ENCODE results near the gene SLC28A2.
"Not testable (repeated sequence)": the region's sequence is repeated elsewhere in the genome, so short reads cannot be mapped to it uniquely, and the experiment has no call there.

Gene SLC28A2

DNA sequence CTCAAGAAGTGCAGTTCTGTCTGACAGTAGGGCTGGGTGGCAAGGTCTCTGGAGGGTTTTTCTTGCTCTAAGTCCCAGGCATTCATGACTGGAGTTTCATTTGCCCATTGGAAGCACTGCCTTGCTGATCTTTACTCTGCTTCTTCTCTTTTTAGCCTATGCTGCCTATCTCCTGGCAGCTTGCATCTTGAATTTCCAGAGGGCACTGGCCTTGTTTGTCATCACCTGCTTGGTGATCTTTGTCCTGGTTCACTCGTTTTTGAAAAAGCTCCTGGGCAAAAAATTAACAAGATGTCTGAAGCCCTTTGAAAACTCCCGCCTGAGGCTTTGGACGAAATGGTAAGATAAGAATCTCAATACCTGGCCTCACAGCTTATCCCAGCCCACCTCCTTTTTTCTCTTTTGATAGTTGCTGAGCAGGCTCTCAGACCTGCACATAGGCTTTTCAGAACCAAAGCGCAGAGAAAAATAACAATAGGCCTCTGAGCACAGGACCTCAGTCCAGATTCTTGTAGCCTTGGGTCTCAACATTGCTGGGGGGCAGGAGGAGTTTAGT is 10.9 kb downstream of the SLC28A2 start:
- DNase-seq (ENCODE audit: low read depth), result no peak

DNA sequence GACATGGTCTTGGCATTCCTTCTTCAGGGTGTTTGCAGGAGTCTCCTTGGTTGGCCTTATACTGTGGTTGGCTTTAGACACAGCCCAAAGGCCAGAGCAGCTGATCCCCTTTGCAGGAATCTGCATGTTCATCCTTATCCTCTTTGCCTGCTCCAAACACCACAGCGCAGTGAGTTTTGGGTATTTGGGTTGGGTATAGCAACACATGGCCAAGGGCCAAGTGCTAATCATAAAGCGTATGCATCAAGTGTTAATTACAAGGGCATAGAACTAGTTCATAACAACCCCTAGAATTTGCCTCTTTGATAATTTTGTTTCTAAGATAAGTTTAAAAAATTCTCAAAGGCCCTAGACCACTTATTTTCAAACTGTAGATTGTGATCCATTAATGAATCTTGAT is 11.8 kb downstream of the SLC28A2 start:
- DNase-seq (ENCODE audit: low read depth), result no peak

DNA sequence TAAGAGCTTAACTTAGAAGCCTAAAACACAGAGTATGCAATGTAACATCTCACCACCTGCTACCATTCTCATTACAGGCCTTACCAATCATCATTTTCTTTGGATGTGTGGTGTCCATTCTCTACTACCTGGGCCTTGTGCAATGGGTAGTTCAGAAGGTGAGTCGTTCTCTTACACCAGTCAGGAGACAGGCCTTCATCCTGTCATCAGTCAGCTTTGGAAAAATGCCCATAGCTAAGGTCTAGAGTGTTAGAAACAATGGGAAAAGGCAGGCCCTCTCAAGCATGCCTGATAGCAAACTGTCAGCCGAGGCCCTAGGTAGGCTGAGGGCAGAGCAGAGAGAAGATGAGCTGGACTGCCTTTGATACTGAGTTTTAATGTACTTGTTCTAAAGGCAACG is 13.5 kb downstream of the SLC28A2 start:
- no peak for DNase-seq (ENCODE audit: low read depth)

DNA sequence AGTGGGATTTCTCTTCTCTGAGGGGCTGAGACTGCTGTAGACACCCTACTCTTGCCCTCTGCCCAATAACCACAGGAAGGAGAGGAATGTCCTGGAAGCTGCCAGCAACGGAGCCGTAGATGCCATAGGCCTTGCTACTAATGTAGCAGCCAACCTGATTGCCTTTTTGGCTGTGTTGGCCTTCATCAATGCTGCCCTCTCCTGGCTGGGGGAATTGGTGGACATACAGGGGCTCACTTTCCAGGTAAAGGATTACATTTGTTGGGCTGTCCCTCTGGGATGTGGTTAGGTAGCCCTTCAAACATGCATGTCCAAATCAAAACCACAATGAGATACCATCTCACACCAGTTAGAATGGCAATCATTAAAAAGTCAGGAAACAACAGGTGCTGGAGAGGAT is 16.1 kb downstream of the SLC28A2 start:
- no peak for DNase-seq (ENCODE audit: low read depth)

DNA sequence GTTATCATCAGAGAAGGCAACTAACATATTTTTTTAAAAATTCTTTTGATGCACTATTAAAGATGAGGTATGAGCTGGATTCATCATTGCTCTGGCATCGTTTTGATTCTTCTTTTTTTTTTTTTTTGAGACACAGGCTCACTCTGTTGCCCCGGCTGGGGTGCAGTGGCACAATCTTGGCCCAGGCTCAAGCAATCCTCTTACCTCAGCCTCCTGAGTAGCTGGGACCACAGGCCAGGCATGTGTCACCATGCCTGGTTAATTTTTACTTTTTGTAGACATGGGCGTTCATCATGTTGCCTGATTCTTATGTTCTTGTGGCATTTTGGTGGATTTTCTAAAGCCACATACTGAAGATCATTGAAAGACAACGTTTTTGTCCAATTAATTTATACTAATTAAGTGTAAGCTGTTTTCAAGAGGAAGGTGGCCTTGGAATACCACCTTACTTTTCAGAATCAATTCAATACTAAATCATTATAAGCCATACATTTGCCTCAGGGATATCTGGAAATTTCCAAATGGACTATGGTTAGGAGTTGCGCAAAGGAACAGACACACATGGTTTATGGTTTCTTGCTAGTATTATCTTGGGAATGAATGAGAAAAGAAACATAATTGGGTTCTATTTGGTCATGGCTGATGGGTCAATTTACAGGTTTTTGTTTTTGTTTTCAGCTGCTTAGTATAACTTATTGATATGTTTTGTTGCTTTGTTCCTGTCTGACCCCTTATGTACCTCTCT is 22.8 kb downstream of the SLC28A2 start:
- no peak for DNase-seq (ENCODE audit: low read depth)

DNA sequence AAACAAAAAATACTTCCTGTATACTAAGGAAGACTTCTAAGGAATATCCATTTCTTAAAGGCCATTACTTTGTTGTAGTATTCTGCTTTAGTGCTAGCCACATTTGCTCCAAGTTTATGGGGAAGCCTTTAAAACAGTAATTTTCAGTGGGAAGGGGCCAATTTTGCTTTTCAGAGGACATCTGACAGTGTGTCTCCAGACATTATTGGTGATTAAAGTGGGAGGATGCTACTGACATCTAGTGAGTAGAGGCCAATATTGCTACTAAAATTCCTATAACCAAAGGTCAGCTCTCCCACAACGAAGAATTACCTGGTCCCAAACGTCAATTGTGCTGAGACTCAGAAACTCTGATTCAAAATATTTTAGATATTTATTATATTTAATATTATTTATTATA is 24.8 kb downstream of the SLC28A2 start:
- no peak for DNase-seq (ENCODE audit: low read depth)

DNA sequence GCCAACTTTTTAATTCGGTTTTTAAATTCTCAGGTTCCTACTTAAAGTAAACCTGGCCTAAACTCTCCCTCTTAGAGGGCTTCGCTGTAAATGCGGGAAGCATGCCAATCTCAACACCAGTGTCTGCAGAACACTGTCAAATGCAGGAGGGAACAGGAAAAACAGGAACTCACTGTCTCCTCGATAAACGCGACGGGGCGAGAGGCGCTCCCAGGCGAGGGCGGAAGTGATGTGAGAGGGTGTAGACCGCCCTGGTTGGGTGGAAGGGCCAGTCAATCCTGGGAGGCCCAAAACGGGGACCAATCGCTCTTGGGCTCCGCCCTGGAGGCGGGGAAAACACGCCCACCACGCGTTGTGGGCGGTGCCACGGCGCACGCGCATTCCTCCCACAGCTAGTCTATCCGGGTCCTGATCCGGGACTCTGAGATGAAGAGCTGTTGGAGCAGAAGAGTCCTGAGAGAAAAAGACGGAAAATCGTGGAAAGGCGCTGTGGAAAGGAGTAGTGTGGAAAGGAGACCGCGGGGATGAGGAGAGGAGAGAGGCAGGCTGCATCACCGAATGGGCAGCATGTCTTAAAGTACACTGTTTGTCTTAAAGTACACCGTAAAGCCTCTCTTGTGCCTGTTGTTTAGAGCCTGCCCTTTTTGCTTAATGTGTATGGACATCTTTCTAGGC is 27.1 kb downstream of the SLC28A2 start:
- DNase-seq (ENCODE audit: low read depth), result peak; percentile 85

DNA sequence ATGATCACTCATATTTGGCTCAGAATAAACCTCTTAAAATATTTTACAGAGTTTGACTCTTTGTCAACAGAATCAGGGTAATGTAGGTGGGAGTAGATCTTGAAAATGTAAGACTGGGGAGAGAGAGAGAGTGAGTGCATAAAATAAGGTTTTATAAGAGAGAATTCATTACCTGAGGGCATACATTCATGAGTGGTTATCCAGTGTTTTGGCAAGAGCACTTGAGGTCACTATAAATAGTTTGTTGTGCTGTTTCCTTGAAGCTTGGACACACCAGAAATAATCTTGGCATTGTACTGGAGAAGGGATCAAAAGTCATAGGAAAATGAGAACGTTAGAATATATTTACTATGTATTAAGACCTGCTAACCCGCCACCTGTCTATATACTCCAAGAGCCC is 33.4 kb downstream of the SLC28A2 start:
- DNase-seq (ENCODE audit: low read depth), result no peak

DNA sequence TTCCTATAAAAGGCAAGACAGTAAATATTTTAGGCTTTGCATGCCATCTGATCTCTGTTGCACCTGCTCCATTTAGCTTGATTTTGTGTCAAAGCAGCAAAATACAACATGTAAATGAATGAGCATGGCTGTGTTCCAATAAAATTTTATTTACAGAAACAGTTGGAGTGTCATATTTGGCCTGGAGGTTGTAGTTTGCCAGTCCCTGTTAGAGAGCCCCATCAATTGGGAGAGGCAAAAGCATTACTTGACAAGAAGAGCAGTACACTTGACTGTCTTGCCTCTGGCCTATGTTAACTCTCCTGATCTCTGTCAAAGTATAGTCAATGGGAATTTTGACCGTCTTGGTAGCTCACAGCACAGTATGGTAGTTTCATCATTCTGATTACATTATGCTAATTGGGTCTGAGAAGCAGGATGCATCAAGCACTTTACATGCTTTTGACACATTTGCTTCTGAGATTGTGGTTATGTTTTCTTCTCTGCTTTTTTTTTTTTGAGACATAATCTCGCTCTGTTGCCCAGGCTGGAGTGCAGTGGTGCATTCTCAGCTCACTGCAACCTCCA is 35.4 kb downstream of the SLC28A2 start:
- DNase-seq (ENCODE audit: low read depth), result no peak

DNA sequence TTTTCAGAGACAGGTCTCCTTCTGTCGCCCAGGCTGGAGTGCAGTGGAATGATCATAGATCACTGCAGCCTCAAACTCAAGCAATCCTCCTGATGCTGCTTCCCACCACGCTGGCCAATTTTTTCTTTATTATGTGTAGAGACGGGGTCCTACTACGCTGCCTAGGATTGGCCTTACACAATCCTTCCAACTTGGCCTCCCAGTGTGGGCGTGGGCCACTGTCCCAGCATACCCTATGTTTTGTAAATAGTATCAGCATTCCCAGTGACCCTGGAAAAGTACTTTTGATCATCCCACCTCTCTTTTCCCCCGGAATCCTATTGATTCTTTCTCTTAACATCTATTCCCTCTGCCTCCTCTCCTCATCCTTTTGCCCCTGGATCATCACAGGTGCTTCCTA is 36.9 kb downstream of the SLC28A2 start:
- no peak for DNase-seq (ENCODE audit: low read depth)

DNA sequence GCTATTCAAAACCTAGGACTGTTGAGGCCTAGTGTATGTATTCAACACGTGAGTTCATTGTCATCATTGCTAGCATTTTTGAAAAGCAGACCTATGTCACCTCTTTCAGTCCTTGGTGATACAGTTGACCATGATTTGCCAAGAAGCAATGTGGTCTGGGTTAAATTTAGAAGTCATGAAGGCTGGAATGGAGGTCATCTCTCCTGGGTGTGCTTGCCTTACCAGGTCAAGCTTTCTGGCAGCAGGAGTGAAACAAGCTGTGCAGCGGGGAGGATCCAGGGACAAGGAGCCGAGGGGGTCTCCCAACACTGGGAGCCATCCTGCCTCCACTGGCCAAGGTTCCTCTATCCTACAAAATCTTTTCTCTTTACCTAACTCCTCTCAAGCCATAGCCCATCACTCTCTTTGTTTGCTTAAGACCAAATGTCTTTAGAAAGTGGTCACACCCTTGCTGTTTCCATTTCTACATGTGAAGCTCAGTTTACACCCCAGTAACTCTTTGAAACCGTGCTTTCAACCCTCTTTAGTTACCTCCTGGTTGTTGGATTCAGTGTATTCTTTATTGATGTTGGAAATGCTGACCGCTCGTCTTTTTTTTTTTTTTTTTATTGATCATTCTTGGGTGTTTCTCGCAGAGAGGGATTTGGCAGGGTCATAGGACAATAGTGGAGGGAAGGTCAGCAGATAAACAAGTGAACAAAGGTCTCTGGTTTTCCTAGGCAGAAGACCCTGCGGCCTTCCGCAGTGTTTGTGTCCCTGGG is 40.0 kb downstream of the SLC28A2 start:
- DNase-seq (ENCODE audit: low read depth), result no peak

DNA sequence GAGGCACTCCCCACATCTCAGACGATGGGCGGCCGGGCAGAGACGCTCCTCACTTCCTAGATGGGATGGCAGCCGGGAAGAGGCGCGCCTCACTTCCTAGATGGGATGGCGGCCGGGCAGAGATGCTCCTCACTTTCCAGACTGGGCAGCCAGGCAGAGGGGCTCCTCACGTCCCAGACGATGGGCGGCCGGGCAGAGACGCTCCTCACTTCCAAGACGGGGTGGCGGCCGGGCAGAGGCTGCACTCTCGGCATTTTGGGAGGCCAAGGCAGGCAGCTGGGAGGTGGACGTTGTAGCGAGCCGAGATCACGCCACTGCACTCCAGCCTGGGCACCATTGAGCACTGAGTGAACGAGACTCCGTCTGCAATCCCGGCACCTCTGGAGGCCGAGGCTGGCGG is 41.3 kb downstream of the SLC28A2 start:
- DNase-seq (ENCODE audit: low read depth), result not testable (repeated sequence)

DNA sequence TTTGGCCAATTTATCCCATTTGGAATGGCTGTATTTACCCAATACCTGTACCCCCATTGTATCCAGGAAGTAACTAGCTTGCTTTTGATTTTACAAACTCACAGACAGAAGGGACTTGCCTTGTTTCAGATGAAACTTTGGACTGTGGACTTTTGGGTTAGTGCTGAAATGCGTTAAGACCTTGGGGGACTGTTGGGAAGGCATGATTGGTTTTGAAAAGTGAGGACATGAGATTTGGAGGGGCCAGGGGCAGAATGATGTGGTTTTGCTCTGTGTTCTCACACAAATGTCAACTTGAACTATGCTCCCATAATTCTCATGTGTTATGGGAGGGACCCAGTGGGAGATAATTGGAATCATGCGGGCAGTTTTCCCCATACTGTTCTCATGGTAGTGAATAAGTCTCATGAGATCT is 46.9 kb downstream of the SLC28A2 start:
- not testable (repeated sequence) for DNase-seq (ENCODE audit: low read depth)

DNA sequence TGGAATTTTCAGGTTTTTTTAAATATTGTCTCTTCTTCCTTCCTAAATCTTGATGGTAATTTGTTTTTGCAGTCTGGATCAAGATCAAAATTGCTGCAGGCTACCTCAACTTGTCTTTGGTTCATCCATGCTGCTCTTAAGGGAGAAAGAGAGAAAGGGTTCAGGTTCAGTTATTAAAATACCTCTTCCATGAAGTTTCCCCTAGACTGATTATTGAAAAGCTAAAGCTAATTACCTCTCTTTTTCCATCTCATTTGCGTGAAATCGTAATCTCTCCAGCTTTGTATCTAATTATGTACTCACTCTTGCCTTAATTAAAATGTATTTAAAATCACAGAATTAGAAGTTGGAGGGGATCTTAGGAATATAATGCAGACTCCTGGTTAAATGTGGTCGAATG is 52.7 kb downstream of the SLC28A2 start:
- no peak for DNase-seq (ENCODE audit: low read depth)

DNA sequence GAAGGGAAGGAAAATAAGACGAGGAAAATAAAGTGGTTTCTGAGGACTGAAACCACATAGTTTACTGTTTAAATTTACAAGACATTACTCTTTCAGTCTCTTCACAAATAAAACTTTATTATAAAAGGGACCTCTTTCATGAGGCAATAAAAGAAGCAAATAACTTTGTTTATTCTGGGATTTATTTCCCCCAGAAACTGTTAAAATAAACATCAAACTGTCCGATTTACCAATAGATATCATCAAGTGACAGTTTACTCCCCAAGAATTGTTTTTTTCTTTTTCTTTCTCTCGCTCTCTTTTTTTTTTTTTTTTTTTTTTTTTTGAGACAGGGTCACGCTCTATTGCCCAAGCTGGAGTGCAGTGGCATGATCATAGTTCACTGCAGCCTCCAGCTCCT is 54.1 kb downstream of the SLC28A2 start:
- no peak for DNase-seq (ENCODE audit: low read depth)

DNA sequence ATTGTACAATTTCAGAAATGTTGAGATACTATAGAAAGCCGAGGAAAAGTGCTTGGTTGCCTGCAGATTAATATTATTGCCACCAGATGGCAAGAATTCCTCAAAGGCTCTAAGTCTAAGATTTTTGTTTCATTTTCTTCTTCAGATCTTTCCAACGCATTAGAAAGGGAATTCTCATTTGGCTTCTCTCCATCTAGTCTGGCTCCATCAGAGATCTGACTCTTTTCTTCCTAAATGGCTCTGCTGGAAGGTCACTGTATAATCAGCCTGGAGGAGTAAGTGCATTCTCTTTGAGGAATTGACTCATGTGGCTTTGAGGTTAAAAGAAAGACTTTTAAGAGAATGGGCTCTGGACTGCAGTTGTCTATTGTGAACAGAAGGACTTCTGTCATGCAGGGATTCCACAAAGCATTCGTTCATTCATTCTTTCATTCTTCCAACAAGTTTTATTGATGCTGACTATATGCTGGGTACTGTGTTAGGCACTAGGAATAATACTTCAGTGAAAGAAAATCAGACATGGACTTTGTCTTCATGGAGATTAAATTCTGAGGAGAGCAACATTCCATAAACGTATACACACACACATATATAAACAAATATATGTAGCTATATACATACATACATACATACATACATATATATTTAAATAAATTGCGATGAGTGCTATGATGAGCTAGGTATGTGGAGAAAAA is 55.3 kb downstream of the SLC28A2 start:
- no peak for DNase-seq (ENCODE audit: low read depth)

DNA sequence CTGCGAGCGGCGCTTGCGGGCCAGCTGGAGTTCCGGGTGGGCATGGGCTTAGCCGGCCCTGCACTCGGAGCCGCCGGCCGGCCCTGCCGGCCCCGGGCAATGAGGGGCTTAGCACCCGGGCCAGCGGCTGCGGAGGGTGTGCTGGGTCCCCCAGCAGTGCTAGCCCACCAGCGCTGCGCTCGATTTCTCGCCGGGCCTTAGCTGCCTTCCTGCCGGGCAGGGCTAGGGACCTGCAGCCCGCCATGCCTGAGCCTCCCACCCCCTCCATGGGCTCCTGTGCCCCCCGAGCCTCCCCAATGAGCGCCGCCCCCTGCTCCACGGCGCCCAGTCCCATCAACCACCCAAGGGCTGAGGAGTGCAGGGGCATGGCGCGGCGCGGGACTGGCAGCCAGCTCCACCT is 62.1 kb downstream of the SLC28A2 start:
- DNase-seq (ENCODE audit: low read depth), result not testable (repeated sequence)

DNA sequence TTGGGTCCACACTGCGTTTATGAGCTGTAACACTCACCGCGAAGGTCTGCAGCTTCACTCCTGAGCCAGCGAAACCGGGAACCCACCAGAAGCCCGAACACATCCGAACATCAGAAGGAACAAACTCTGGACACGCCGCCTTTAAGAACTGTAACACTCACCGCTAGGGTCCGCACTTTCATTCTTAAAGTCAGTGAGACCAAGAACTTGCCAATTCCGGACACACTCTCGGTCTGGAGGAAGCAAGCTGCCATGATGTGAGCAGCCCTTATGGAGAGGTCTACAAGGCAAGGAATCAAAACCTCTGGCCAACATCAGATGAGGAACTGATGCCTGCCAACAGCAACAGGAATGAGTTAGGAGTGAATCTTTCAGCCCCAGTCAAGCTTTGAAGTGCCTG is 62.9 kb downstream of the SLC28A2 start:
- DNase-seq (ENCODE audit: low read depth), result no peak

DNA sequence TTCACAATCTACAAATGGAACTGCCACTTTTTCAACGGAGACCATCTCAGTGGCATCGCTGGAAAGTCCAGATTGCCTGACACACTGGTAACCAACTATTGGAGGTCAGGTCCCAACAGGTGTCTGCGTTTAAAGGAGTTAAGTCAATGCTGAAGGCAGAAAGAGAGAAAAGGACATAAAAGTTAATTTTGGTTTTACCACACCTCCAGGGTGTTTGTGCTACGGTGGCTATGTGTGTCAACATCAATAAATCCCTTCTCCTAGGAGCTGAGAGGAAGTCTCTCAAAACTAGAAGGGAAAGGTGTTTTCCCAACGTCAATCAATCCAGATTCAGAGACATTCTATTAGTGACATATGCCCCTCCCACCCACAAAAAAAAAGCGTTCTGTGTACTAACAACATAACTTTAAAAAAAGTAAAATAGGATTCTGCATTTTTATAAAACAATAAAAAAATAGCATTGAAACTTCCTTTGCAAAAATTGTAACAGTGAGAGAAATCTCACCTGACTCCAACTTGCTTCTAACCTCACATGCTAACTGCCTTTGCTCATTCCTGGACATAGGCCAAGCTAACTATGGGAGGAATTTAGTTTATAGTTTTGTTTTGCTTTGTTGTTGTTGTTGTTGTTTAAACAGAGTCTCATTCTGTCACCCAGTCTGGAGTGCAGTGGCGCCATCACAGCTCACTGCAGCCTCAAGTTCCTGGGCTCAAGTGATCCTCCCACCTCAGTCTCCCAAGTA is 67.6 kb downstream of the SLC28A2 start:
- no peak for DNase-seq (ENCODE audit: low read depth)

DNA sequence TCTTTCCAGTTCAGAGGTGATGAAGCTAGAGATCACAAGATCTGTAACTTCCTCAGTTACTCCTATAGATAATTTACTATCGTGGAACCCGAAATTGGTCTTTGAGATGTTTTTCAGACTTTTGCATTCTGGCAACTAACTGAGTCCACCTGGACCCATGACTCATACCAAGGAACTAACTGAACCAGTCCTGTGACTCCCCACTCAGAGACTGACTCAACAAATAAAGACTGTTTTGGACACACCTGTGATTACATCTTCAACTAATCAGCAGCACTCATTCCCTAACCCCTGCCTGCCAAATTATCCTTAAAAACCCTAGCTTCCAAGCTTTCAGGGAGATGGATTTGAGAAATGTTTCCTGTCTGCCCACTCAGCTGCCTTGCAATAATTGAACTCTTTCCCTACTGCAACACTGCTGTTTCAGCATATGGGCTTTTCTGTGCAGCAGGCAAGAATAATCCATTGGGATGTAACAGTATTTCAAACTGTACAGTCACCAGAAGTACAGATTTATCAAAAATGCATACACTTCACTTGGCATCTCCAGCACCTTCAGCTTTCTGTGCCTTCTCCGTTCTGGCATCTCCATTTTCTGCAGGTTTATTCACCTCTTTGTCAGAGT is 68.7 kb downstream of the SLC28A2 start:
- DNase-seq (ENCODE audit: low read depth), result no peak

DNA sequence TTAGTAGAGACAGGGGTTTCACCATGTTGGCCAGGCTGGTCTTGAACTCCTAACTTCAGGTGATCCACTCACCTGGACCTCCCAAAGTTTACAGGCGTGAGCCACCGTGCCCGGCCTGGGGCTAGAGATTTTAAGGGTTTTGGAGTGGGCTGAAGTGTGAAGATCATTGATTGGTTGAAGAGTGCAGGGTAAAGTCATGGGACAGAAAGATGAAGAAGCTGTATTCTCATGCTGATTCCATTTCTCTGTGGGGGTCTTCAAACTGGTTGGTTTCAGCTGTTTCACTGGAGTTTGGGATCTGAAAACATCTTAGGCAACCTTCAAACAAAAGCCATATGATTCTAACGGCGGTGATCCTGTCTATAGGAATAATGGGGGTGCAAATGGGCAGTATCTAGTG is 74.2 kb downstream of the SLC28A2 start:
- DNase-seq (ENCODE audit: low read depth), result no peak

Measured in CMK (cell line).